Activated T-helper 1 cell treated with anti-CD3 and anti-CD28 coated beads, Interleukin-12 subunit alpha, Interleukin-12 subunit beta, Interleukin-2, Interleukin-4 antibody, amounts not matched to agents 30 ng/mL and 10 ng/mL and 1 ng/mL, durations not matched to agents 14 hours and 24 hours and 36 hours (primary cell): Measurements from ENCODE around the gene ARVCF. TPM values are rescaled to one million over a fixed set of nuclear protein-coding genes. Genes with fewer than 3 reads are reported as not detected.

Experiments
- DNase-seq: peaks from one replicate; pipeline ENCODE4 v3.0.0; 2021; ENCODE audit warnings: low spot score
- H3K27ac Mint-ChIP-seq: one replicate; pipeline ENCODE4 v1.8.0; 2021; ENCODE audit warnings: mild to moderate bottlenecking, mixed read lengths
- H3K27me3 Mint-ChIP-seq: one replicate; pipeline ENCODE4 v1.8.0; 2022; ENCODE audit warnings: mild to moderate bottlenecking, moderate library complexity, mixed read lengths; ENCODE audit not compliant: insufficient read depth
- H3K36me3 Mint-ChIP-seq: one replicate; pipeline ENCODE4 v1.8.0; 2021; ENCODE audit warnings: low read depth, mixed read lengths
- H3K4me1 Mint-ChIP-seq: one replicate; pipeline ENCODE4 v1.8.0; 2021; ENCODE audit warnings: low read depth, mixed read lengths
- H3K4me3 Mint-ChIP-seq: one replicate; pipeline ENCODE4 v1.8.0; 2021; ENCODE audit warnings: mild to moderate bottlenecking, moderate library complexity, mixed read lengths
- H3K9me3 Mint-ChIP-seq: one replicate; pipeline ENCODE4 v1.8.0; 2021; ENCODE audit warnings: mixed read lengths
- intact Hi-C: fragments of 100-400 bp; cut with micrococcal nuclease; formaldehyde crosslinking; loops from one replicate; pipeline ENCODE4 v1.15.1; 2024
- total RNA-seq: library from RNA; stranded (reverse); gene quantifications from 2 replicates; pipeline ENCODE4 v1.2.3, GENCODE V29; 2022

ARVCF gene
- total RNA-seq, 1 donor from 2014 or later = 2.4 TPM

DNA sequence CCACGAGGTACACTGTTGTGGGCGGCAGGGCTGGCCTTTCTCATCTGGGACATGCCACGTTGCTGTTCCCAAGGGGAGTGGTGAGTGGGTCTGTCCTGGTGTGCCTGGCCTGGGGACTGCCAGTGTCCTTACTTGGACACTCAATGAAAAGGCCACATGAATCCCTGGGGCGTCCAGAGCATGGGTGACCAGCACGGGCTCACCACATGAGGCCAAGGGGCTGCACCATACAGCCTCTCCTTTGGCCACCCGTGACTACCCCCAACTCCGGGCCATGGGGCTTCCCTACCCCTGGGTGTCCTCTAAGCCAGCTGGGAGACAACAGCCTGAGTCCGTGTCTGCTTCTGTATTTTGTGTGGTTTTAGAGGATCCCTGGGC, 54.8 kb downstream of the ARVCF start:
- intact Hi-C loops = no loop called here

DNA sequence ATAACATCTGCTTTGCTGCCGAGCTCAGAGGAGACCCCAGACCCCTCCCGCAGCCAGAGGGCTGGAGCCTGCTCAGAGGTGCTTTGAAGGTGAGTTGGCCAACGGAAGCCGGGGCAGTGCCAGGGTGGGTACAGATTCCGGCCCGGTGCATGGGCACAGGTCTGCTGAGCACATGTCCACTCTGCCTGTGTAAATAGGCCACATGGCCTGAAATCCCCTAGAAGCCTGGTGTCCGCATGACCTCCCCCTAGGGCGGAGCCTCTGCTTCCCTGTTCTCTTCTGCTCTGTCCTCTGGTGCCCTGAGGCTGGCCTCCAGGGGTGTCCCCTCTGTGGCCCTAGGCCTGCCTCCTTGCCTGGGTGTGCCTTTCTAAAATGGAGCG, 55.4 kb downstream of the ARVCF start:
- H3K27me3 Mint-ChIP-seq = no peaks in the 10 kb centered on the region
- intact Hi-C loops = no loop called here
- H3K27ac Mint-ChIP-seq = no peak overlapping the region
- no peak for DNase-seq
- H3K4me1 Mint-ChIP-seq = no peaks in the 10 kb centered on the region
- no peaks in the 10 kb centered on the region for H3K36me3 Mint-ChIP-seq
- no peaks in the 10 kb centered on the region for H3K9me3 Mint-ChIP-seq
- no peak overlapping the region for H3K4me3 Mint-ChIP-seq

More for the DNA sequence above, 54.8 kb downstream of the ARVCF start:
- H3K36me3 Mint-ChIP-seq = peaks cover under 1% of the 10 kb centered on the region
- no peak overlapping the region for H3K27ac Mint-ChIP-seq
- H3K4me1 Mint-ChIP-seq = no peaks in the 10 kb centered on the region
- DNase-seq = no peak
- H3K9me3 Mint-ChIP-seq = no peaks in the 10 kb centered on the region
- H3K4me3 Mint-ChIP-seq = no peak overlapping the region
- H3K27me3 Mint-ChIP-seq = no peaks in the 10 kb centered on the region

DNA sequence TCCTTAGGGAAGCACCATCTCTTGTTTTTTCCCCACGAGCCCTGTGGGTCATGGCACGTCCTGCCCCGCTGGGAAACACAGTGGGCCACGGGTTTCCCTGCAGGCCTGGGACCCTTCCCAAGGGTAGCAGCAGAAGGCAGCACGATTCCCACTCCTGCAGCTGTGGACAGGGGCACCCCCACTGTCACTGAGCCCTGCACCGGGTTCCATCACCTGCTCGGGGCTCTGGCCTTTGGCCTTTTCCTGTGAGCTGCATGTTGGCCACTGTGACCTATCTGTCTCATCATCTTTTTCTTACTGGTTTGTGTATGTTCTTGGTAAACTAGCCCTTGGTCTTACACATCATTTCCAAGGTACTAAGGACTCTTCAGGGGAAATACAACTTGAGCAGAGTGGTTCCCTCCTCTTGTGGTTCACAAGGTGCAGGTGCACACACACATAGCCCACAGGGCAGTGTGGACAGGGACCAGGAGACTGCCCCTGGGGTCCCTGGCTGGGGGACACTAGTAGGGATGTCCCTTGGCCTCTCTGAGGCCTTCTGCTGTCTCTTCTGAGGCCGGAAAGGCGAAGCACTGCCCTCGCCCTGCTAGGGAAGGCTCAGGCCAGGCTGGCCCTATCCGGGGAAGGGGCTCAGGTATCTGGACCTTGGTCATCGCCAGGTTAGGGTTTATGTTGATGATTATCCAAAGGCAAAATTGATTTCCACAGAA, 56.0 kb downstream of the ARVCF start:
- no peak overlapping the region for H3K27ac Mint-ChIP-seq
- H3K36me3 Mint-ChIP-seq = no peaks in the 10 kb centered on the region
- H3K27me3 Mint-ChIP-seq = no peaks in the 10 kb centered on the region
- H3K9me3 Mint-ChIP-seq = no peaks in the 10 kb centered on the region
- DNase-seq = no peak
- H3K4me3 Mint-ChIP-seq = no peak overlapping the region
- H3K4me1 Mint-ChIP-seq = peaks cover 3% of the 10 kb centered on the region
- intact Hi-C loops = no loop called here

DNA sequence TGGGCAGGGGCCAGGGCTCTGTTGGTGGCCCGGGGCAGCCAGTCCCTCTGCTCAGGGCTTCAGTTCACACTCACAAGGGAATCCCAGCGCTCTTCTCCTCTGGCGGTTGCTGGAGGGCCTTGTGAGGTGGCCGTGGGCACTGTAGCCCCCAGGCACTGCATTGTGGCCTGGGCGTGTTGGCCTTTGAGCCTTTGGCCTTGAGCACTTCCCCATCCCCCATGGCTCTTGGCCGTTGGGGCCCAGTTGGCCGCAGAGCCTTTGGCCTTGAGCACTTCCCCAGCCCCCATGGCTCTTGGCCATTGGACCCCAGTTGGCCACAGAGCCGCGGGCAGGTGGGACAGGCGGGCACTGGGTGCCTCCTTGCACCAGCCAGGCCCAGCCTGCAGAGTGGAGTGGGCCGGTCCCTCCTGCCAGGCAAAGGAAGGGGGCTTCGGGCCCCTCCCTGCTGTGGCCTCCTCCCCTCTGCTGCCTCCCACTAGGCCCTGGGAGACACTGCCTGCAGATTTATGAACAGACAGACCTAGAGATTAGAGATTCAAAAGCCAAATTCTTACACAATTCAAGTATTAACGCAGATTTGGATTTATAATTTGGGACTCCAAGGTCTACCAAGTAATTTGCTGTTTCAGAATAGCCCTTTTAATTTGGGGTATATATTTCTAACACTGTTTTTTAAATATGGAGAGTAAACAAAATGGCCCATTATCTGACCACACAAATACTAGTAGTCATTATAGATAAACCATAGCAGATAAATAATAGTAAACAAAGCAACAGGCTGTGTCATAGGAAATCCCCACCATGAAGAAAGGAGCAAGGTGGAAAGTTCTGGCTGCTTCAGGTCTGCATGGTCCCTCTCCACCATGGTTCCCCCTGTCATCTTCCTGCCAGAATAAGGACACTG, 56.8 kb downstream of the ARVCF start:
- Mint-ChIP-seq H3K4me3 (no peak overlapping the region), H3K27ac (no peak overlapping the region), H3K27me3 (no peaks in the 10 kb centered on the region), H3K4me1 (peaks cover 7% of the 10 kb centered on the region), H3K36me3 (no peaks in the 10 kb centered on the region), H3K9me3 (no peaks in the 10 kb centered on the region)
- no peak for DNase-seq
- intact Hi-C loops = no loop called here

GRCh38 chr22:19959043-19959586, 57.5 kb downstream of the ARVCF start:
- Mint-ChIP-seq H3K36me3 (no peaks in the 10 kb centered on the region), H3K4me3 (no peak overlapping the region), H3K4me1 (peaks cover 7% of the 10 kb centered on the region), H3K27ac (no peak overlapping the region), H3K9me3 (no peaks in the 10 kb centered on the region), H3K27me3 (no peaks in the 10 kb centered on the region)
- DNase-seq = no peak
- intact Hi-C loops = no loop called here

DNA sequence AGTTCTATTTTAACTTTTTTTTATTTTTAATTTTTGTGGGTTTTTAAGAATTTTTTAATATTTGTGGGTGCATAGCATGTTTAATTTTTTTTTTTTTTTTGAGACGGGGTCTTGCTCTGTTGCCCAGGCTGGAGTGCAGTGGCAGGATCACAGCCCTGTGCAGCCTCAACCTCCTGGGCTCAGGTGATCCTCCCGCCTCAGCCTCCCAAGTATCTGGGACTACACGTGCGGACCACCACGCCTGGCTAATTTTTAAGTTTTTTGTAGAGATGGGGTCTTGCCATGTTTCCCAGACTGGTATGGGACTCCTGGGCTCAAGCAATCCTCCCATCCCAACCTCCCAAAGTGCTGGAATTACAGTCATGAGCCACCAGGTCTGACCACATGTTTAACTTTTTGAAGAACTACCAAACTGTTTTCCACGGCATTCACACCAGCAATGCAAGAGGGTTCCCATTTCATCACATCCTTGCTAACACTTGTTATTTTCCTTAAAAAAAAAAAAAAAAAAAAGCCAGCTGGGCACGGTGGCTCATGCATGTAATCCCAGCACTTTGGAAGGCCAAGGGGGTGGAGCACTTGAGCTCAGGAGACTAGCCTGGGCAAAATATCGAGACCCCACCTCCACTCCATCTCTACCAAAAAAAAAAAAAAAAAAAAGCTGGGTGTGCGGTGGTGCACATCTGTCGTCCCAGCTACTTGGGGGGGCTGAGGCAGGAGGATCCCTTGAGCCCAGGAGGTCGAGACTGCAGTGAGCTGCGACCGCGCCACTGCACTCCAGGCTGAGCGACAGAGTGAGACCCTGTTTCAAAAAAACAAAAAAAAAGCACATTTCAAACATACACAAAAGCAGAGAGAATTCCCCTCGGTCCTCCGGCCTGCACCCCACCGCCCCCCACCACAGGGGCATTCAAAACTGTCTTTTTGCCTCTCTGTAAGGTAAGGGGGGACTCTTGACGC, 58.3 kb downstream of the ARVCF start:
- no peak overlapping the region for H3K27ac Mint-ChIP-seq
- H3K27me3 Mint-ChIP-seq = no peaks in the 10 kb centered on the region
- DNase-seq = no peak
- H3K36me3 Mint-ChIP-seq = no peaks in the 10 kb centered on the region
- intact Hi-C loops = no loop called here
- peaks cover 7% of the 10 kb centered on the region for H3K4me1 Mint-ChIP-seq
- no peaks in the 10 kb centered on the region for H3K9me3 Mint-ChIP-seq
- no peak overlapping the region for H3K4me3 Mint-ChIP-seq

- intact Hi-C loops = no loop called here
- DNase-seq = no peak
- Mint-ChIP-seq H3K27ac (no peak overlapping the region), H3K4me3 (no peak overlapping the region), H3K4me1 (peaks cover 7% of the 10 kb centered on the region), H3K36me3 (no peaks in the 10 kb centered on the region), H3K9me3 (no peaks in the 10 kb centered on the region), H3K27me3 (no peaks in the 10 kb centered on the region)
Observed at GRCh38 chr22:19957445-19957844, 59.2 kb downstream of the ARVCF start.

DNA sequence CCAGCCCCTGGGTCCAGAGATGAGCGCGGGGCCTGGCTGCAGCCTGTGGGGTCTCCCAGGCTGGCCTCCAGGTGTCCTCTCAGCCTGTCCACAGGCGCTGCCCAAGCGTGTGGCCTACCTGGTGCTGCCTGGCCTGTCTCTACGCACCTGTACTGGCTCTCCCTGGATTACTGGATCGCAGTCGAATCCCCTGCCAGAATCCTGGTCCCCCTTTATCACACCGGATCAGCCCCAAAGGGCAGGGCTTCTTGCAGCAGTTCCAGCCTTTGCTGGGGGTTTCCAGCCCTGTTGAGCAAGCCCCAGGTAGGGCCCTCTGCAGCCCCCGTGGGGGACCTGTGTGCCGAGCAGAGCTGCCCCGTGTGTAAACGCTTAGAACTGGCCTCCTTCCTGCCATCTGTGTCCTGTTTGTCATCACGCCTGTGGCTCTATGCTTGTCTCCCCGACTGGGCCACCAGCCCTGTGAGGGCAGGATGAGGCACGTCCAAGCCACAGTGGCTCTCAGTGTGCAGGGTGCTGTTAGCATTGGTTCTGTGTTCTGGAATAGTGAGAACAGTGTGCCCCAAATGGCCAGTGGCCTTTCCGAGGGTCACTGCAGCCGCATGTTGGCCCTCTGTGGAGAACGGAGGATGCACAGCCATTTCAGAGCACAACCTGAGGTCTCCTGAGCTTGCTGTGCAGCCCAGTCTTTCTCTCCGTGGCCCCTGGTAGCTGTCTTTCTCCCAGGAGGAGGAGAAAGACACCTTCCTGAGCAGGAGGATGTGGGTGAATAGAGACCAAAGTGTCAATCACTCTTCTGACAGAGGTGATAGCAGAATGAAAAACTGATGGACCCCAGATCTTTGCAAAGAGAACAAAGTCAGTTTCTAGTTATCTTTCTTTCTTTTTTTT, 61.1 kb downstream of the ARVCF start:
- Mint-ChIP-seq H3K4me3 (no peak overlapping the region), H3K4me1 (peaks cover 7% of the 10 kb centered on the region), H3K27ac (no peak overlapping the region), H3K36me3 (peaks cover 8% of the 10 kb centered on the region), H3K9me3 (no peaks in the 10 kb centered on the region), H3K27me3 (no peaks in the 10 kb centered on the region)
- no peak for DNase-seq
- intact Hi-C loops = no loop called here

DNA sequence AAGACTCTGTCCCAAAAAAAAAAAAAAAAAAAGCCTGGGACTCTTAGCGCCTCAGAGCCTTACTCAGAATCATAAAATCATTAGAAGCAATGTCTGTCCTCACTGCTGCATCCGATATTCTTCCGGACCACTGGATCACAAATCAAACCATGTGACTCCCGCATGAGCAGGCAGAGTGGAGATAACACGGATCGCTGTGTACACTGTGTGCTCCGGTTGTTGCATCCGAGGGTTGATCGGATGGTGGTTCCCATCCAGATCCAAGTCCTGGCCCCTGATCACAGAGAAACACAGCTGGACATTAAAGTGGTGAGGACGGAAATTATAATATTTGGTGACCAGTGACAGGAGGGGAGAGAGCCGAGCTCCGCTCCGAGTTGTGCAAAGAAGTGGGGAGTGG, 65.3 kb downstream of the ARVCF start:
- Mint-ChIP-seq H3K4me1 (peaks cover 16% of the 10 kb centered on the region), H3K36me3 (peaks cover 15% of the 10 kb centered on the region), H3K4me3 (no peak overlapping the region), H3K27ac (no peak overlapping the region), H3K9me3 (no peaks in the 10 kb centered on the region), H3K27me3 (no peaks in the 10 kb centered on the region)
- intact Hi-C loops = no loop called here
- no peak for DNase-seq

DNA sequence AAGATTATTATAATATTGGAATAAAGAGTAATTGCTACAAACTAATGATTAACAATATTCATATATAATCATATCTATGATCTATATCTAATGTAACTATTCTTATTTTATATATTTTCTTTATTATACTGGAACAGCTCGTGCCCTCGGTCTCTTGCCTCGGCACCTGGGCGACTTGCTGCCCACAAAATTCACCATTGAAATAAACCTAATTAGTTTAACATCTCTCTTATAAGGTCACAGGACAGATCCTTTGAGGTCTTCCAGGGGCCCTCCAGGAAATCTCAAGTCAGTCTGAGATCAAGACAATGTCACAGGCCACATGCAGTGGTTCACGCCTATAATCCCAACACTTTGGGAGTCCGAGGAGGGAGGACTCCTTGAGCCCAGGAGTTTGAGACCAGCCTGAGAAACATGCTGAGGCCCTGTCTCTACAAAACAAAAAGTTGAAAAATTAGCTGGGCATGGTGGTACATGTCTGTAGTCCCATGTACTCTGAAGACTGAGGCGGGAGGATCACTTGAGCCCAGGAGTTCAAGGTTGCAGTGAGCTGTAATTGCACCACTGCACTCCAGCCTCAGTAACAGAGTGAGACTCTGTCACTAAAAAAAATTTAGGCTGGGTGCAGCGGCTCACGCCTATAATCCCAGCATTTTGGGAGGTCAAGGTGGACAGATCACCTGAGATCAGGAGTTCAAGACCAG, 68.4 kb downstream of the ARVCF start:
- peaks cover 15% of the 10 kb centered on the region for H3K4me1 Mint-ChIP-seq
- no peaks in the 10 kb centered on the region for H3K27me3 Mint-ChIP-seq
- intact Hi-C loops = no loop called here
- no peaks in the 10 kb centered on the region for H3K9me3 Mint-ChIP-seq
- no peak for DNase-seq
- no peak overlapping the region for H3K27ac Mint-ChIP-seq
- H3K36me3 Mint-ChIP-seq = peaks cover 18% of the 10 kb centered on the region
- no peak overlapping the region for H3K4me3 Mint-ChIP-seq
